Liver (tissue), 9 donors: ENCODE results near the gene GALK1. TPM values are rescaled to one million over a fixed set of nuclear protein-coding genes. Genes with fewer than 3 reads are reported as not detected.

Experiments used
- DNase-seq: peaks from one replicate; pipeline ENCODE4 v3.0.0-alpha.2; 2017; ENCODE audit warnings: low spot score
- H3K27ac ChIP-seq, 2 donors: one replicate each; pipeline ENCODE4 v1.7.0; 2013; ENCODE audit warnings: inconsistent platforms in 2 of 2, low read length in 2 of 2, control low read depth in 1 of 2, low read depth in 1 of 2, mild to moderate bottlenecking in 1 of 2
- H3K27me3 ChIP-seq, 4 donors: one replicate each; pipeline versions ENCODE4 v1.6.1 to v1.7.0; 2013; ENCODE audit warnings: low read length in 3 of 4, inconsistent platforms in 1 of 4, mild to moderate bottlenecking in 1 of 4, moderate library complexity in 1 of 4; ENCODE audit not compliant: control insufficient read depth in 4 of 4, insufficient read depth in 4 of 4
- H3K36me3 ChIP-seq, 4 donors: one replicate each; pipeline versions ENCODE4 v1.6.1 to v1.7.0; 2013; ENCODE audit warnings: low read length in 3 of 4, mild to moderate bottlenecking in 3 of 4, low read depth in 1 of 4, moderate library complexity in 1 of 4; ENCODE audit not compliant: control insufficient read depth in 4 of 4, insufficient read depth in 3 of 4
- H3K4me1 ChIP-seq, 4 donors: one replicate each; pipeline versions ENCODE4 v1.6.1 to v1.7.0; 2013; ENCODE audit warnings: low read length in 3 of 4, mild to moderate bottlenecking in 3 of 4, moderate library complexity in 1 of 4; ENCODE audit not compliant: control insufficient read depth in 4 of 4, insufficient read depth in 4 of 4
- H3K4me3 ChIP-seq, 3 donors: one replicate each; pipeline versions ENCODE4 v1.6.1 to v1.7.0; 2013; ENCODE audit warnings: low read length in 3 of 3, control low read depth in 1 of 3, low read depth in 1 of 3, mild to moderate bottlenecking in 1 of 3
- H3K9ac ChIP-seq, 2 donors: one replicate each; pipeline ENCODE4 v1.7.0; 2013; ENCODE audit warnings: low read length in 2 of 2, mild to moderate bottlenecking in 2 of 2, moderate library complexity in 2 of 2, control low read depth in 1 of 2, low read depth in 1 of 2
- H3K9me3 ChIP-seq, 4 donors: one replicate each; pipeline versions ENCODE4 v1.6.1 to v1.7.0; 2013; ENCODE audit warnings: low read length in 3 of 4; ENCODE audit not compliant: control insufficient read depth in 4 of 4
- EGR1 ChIP-seq, 2 donors: IDR thresholded peaks; 2 replicates each; pipeline ENCODE4 v1.6.1; 2016 to 2018; ENCODE audit warnings: antibody characterized with exemption in 2 of 2, low read depth in 2 of 2
- FOXA1 ChIP-seq: IDR thresholded peaks from 2 replicates; pipeline ENCODE4 v1.6.1; 2016; ENCODE audit warnings: antibody characterized with exemption
- FOXA2 ChIP-seq: IDR thresholded peaks from 2 replicates; pipeline ENCODE4 v1.6.1; 2016; ENCODE audit warnings: antibody characterized with exemption
- GABPA ChIP-seq, 2 donors: IDR thresholded peaks in 1 of 2; conservative IDR thresholded peaks in 1 of 2; 2 replicates each; pipeline ENCODE4 v1.6.1; 2016; ENCODE audit warnings: antibody characterized with exemption in 2 of 2, mild to moderate bottlenecking in 1 of 2, moderate library complexity in 1 of 2
- HNF4A ChIP-seq, 2 donors: conservative IDR thresholded peaks; 2 replicates each; pipeline ENCODE4 v1.6.1; 2016; ENCODE audit warnings: antibody characterized with exemption in 2 of 2, mild to moderate bottlenecking in 2 of 2
- HNF4G ChIP-seq: IDR thresholded peaks from 2 replicates; pipeline ENCODE4 v1.6.1; 2016; ENCODE audit warnings: antibody characterized with exemption
- JUND ChIP-seq, 2 donors: IDR thresholded peaks; 2 replicates each; pipeline ENCODE4 v1.6.1; 2016; ENCODE audit warnings: antibody characterized with exemption in 2 of 2
- NR2F2 ChIP-seq: IDR thresholded peaks from 2 replicates; pipeline ENCODE4 v1.6.1; 2016; ENCODE audit warnings: antibody characterized with exemption
- RAD21 ChIP-seq, 2 donors: IDR thresholded peaks; 2 replicates each; pipeline ENCODE4 v1.6.1; 2016; ENCODE audit warnings: antibody characterized with exemption in 2 of 2, mild to moderate bottlenecking in 2 of 2
- RXRA ChIP-seq, 2 donors: IDR thresholded peaks; 2 replicates each; pipeline ENCODE4 v1.6.1; 2017 to 2018; ENCODE audit warnings: antibody characterized with exemption in 2 of 2, mild to moderate bottlenecking in 1 of 2
- SP1 ChIP-seq: IDR thresholded peaks from 2 replicates; pipeline ENCODE4 v1.6.1; 2018; ENCODE audit warnings: antibody characterized with exemption, mild to moderate bottlenecking
- TAF1 ChIP-seq: conservative IDR thresholded peaks from 2 replicates; pipeline ENCODE4 v1.6.1; 2016; ENCODE audit warnings: antibody characterized with exemption, mild to moderate bottlenecking
- YY1 ChIP-seq: IDR thresholded peaks from 2 replicates; pipeline ENCODE4 v1.6.1; 2016; ENCODE audit warnings: antibody characterized with exemption, mild to moderate bottlenecking
- WGBS: extraction: QIAGEN DNeasy Blood & Tissue Kit; methylation state at CpG from one replicate; pipeline ENCODE4 v1.1.7; 2013; 5-methylcytosine and 5-hydroxymethylcytosine counted together
- polyA plus RNA-seq, 2 donors: library from polyadenylated mRNA; stranded (reverse) in 1 of 2; unstranded in 1 of 2; fragments of 200-250 nt in 1 of 2; fragments of >200 nt in 1 of 2; fragmentation: Nextera tagmentation in 1 of 2; extraction: Ambion mirVana in 1 of 2; gene quantifications; one replicate each; pipeline versions ENCODE4 v1.2.1 to v1.2.3, GENCODE V29; 2013 to 2015
- total RNA-seq, 2 donors: library from RNA; depleted of rRNA; stranded (reverse); fragments of >200 nt; gene quantifications; one replicate each; pipeline ENCODE4 v1.2.3, GENCODE V29; 2014
- TF ChIP-seq, protein P1 (sequence below): IDR thresholded peaks from 2 replicates; pipeline ENCODE4 v1.6.1; 2016; ENCODE audit warnings: antibody characterized with exemption, mild to moderate bottlenecking
- TF ChIP-seq, protein P2 (sequence below): IDR thresholded peaks from 2 replicates; pipeline ENCODE4 v1.6.1; 2016; ENCODE audit warnings: antibody characterized with exemption
- TF ChIP-seq, protein P3 (sequence below): IDR thresholded peaks from 2 replicates; pipeline ENCODE4 v1.6.1; 2016; ENCODE audit warnings: antibody characterized with exemption
- TF ChIP-seq, protein P4 (sequence below): IDR thresholded peaks from 2 replicates; pipeline ENCODE4 v1.6.1; 2016; ENCODE audit warnings: antibody characterized with exemption
- TF ChIP-seq, protein P5 (sequence below): fragments of 150-350 bp; IDR thresholded peaks from 2 replicates; pipeline ENCODE4 v1.5.1; 2017; ENCODE audit warnings: improper control_type of control experiment, low read depth, low read length; ENCODE audit not compliant: missing input control
- donor health status: healthy.
- donor health status: healthy.
- donor health status: healthy.
- donor health status: healthy.
- donor health status: healthy.

GALK1 gene
- total and polyA plus RNA-seq, 4 donors = 59.0 to 230 (median 95.9) TPM

DNA sequence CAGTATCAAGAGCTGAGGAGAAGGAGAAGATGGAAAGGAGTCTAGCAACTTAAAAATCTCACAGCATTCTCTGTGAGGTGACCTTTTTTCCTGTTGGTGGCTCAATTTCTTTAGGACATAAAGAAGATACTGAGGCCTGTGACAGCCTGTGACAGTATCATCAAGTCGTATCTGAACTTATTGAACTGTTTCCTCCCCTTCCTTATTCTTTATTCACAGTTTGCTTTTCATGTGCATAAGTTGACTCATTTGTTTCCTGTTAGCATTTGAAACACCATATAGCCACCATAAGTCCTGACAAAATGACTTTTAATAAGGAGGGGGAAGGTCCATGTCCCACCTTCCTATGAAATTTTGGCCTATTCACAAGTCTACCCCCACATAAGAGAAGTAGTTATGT lies 28.5 kb upstream of the GALK1 start:
- WGBS = 83% methylated on average over 1 of the region's 1 CpG
- no peak for TF ChIP-seq YY1
- TF ChIP-seq, protein P1, sequence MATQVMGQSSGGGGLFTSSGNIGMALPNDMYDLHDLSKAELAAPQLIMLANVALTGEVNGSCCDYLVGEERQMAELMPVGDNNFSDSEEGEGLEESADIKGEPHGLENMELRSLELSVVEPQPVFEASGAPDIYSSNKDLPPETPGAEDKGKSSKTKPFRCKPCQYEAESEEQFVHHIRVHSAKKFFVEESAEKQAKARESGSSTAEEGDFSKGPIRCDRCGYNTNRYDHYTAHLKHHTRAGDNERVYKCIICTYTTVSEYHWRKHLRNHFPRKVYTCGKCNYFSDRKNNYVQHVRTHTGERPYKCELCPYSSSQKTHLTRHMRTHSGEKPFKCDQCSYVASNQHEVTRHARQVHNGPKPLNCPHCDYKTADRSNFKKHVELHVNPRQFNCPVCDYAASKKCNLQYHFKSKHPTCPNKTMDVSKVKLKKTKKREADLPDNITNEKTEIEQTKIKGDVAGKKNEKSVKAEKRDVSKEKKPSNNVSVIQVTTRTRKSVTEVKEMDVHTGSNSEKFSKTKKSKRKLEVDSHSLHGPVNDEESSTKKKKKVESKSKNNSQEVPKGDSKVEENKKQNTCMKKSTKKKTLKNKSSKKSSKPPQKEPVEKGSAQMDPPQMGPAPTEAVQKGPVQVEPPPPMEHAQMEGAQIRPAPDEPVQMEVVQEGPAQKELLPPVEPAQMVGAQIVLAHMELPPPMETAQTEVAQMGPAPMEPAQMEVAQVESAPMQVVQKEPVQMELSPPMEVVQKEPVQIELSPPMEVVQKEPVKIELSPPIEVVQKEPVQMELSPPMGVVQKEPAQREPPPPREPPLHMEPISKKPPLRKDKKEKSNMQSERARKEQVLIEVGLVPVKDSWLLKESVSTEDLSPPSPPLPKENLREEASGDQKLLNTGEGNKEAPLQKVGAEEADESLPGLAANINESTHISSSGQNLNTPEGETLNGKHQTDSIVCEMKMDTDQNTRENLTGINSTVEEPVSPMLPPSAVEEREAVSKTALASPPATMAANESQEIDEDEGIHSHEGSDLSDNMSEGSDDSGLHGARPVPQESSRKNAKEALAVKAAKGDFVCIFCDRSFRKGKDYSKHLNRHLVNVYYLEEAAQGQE = no peak
- TF ChIP-seq RXRA (IDR thresholded peaks at IDR 0.05) = no peak
- TF ChIP-seq, protein P2, sequence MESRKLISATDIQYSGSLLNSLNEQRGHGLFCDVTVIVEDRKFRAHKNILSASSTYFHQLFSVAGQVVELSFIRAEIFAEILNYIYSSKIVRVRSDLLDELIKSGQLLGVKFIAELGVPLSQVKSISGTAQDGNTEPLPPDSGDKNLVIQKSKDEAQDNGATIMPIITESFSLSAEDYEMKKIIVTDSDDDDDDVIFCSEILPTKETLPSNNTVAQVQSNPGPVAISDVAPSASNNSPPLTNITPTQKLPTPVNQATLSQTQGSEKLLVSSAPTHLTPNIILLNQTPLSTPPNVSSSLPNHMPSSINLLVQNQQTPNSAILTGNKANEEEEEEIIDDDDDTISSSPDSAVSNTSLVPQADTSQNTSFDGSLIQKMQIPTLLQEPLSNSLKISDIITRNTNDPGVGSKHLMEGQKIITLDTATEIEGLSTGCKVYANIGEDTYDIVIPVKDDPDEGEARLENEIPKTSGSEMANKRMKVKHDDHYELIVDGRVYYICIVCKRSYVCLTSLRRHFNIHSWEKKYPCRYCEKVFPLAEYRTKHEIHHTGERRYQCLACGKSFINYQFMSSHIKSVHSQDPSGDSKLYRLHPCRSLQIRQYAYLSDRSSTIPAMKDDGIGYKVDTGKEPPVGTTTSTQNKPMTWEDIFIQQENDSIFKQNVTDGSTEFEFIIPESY = no peak
- TF ChIP-seq, protein P3, sequence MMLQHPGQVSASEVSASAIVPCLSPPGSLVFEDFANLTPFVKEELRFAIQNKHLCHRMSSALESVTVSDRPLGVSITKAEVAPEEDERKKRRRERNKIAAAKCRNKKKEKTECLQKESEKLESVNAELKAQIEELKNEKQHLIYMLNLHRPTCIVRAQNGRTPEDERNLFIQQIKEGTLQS = no peak
- TF ChIP-seq SP1 = no peak
- TF ChIP-seq RAD21 (IDR thresholded peaks at IDR 0.05) = no peak
- TF ChIP-seq NR2F2 = no peak
- no peak for TF ChIP-seq HNF4G
- TF ChIP-seq GABPA (IDR thresholded peaks at IDR 0.05 in 1 of 2, conservative IDR thresholded peaks at IDR 0.05 in 1 of 2) = no peak
- TF ChIP-seq, protein P4, sequence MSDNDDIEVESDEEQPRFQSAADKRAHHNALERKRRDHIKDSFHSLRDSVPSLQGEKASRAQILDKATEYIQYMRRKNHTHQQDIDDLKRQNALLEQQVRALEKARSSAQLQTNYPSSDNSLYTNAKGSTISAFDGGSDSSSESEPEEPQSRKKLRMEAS = no peak
- TF ChIP-seq HNF4A (conservative IDR thresholded peaks at IDR 0.05) = no peak
- no peak for TF ChIP-seq EGR1 (IDR thresholded peaks at IDR 0.05; ENCODE audit: low read depth in 2 of 2)
- no peak for TF ChIP-seq JUND (IDR thresholded peaks at IDR 0.05)
- no peak for TF ChIP-seq TAF1
- TF ChIP-seq, protein P5, sequence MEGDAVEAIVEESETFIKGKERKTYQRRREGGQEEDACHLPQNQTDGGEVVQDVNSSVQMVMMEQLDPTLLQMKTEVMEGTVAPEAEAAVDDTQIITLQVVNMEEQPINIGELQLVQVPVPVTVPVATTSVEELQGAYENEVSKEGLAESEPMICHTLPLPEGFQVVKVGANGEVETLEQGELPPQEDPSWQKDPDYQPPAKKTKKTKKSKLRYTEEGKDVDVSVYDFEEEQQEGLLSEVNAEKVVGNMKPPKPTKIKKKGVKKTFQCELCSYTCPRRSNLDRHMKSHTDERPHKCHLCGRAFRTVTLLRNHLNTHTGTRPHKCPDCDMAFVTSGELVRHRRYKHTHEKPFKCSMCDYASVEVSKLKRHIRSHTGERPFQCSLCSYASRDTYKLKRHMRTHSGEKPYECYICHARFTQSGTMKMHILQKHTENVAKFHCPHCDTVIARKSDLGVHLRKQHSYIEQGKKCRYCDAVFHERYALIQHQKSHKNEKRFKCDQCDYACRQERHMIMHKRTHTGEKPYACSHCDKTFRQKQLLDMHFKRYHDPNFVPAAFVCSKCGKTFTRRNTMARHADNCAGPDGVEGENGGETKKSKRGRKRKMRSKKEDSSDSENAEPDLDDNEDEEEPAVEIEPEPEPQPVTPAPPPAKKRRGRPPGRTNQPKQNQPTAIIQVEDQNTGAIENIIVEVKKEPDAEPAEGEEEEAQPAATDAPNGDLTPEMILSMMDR = no peak
- no peak for TF ChIP-seq FOXA2
- TF ChIP-seq FOXA1 = no peak
- H3K36me3 ChIP-seq = peaks cover 0 to 16% (median 10%) of the 10 kb centered on the region in 4 donors

More for the DNA sequence above, 28.5 kb upstream of the GALK1 start:
- no peak for DNase-seq
- Histone ChIP-seq H3K9ac (no peak overlapping the region), H3K27ac (no peak overlapping the region), H3K27me3 (no peaks in the 10 kb centered on the region), H3K4me3 (no peak overlapping the region), H3K4me1 (no peaks in the 10 kb centered on the region), H3K9me3 (no peaks in the 10 kb centered on the region)
